ENCODE results near the gene CLDN22.

Gene CLDN22

DNA sequence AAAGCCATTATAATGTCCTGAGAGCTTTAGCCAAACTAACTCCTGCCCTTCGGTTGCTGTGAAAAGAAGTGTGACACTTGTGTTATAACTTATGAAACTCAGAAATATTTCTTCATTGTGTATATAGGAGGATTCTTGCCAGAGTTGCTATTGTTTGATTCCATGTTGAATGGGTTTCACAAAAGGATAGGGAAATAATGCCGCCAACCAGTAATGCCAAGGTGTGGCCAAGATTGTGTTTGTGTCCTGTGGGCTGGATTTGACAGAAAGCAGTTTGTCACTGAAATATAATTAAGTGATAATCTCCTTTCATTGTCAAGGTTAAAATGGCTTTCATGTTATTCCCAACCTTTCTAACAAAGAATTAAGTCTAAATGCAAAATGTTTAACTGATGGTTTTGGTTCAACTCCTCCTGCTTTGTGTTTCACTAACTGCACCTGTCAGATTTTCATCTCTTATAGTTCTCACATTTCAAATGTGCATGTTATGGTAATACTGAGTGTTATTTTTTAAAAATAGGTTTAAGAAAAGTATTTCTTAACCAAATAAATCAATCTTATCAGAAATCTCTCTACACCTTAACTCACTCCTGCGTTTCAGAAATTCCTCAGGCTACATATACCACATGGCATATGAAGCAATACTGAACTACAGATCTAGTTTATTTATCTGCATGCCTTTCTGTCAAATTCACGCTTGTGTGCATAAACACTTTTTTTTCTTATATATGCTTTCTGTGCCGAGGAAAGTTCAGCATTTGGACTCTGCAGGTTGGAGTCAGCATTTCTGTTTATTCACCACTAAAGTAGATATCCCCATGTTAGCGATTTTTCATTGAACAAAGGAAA, at the start of gene CLDN22:
CLDN22 (minus strand) TSS at position 66 of the 849 bp plus-strand sequence; CDS start at position 8, 58 bp downstream.
- in situ Hi-C loops (cut with MboI; ENCODE audit: low pct_unique_long_range_greater_than_20kb, low sequenced_read_pairs, unreplicated experiment), result no loop called here
- no peak for DNase-seq (ENCODE audit: low spot score)
- TF ChIP-seq, protein P1, sequence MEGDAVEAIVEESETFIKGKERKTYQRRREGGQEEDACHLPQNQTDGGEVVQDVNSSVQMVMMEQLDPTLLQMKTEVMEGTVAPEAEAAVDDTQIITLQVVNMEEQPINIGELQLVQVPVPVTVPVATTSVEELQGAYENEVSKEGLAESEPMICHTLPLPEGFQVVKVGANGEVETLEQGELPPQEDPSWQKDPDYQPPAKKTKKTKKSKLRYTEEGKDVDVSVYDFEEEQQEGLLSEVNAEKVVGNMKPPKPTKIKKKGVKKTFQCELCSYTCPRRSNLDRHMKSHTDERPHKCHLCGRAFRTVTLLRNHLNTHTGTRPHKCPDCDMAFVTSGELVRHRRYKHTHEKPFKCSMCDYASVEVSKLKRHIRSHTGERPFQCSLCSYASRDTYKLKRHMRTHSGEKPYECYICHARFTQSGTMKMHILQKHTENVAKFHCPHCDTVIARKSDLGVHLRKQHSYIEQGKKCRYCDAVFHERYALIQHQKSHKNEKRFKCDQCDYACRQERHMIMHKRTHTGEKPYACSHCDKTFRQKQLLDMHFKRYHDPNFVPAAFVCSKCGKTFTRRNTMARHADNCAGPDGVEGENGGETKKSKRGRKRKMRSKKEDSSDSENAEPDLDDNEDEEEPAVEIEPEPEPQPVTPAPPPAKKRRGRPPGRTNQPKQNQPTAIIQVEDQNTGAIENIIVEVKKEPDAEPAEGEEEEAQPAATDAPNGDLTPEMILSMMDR (IDR thresholded peaks at IDR 0.05; ENCODE audit: extremely low read depth, insufficient read depth, missing control alignments), result no peak

DNA sequence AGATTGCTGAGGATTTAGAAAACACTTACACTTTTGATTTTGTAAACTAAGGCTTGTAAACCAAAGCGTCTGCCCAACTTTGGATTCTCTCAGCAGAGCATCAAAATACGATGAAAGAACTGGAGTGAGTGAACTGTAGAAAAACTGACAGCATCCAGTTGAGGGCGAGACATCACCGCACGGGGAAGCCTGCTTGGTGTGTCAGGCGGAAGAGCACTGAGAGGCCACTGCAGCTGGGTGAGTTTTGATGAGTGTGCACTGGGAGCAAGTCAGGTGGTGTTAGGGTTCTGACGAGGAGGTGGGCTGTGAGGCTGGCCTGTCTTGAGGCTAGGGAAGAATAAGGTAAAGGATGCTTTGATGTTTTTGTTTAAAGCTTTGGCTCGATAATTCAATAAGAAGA, 49.0 kb upstream of the CLDN22 start:
- TF ChIP-seq, protein P1 (IDR thresholded peaks at IDR 0.05; ENCODE audit: extremely low read depth, insufficient read depth, missing control alignments), result no peak
- in situ Hi-C loops (cut with MboI; ENCODE audit: low pct_unique_long_range_greater_than_20kb, low sequenced_read_pairs, unreplicated experiment), result no loop called here

DNA sequence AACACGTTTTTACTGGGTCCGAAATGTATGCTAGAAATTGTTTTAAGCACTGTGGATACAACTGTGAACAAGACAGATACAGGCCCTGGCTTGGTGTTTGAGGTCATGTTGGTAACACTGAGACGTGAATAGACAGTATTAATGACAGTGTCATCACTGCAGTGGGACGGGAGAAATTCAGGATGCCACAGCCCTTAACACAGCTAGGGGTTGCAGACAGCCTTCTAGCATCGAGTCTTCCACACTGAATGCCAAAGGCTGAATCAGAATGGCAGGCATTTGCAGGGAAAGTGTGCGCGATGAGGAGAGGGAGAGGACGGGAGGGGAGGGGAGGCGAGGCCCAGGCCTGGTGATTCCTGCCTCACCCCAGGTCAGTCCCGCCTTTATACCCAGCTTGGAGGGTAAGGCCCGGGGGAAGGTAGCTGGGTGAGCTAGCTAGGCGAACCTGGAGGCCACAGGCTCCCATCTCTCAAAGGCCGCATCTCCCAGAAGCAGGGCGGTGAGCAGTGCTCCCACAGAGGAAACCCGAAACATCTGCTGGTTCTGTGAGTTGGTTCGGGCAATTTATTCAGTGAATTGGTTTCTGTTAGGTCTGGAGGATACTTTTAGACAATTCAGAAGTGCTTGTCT, 46.2 kb upstream of the CLDN22 start:
- TF ChIP-seq, protein P1 (IDR thresholded peaks at IDR 0.05; ENCODE audit: extremely low read depth, insufficient read depth, missing control alignments), result no peak
- DNase-seq (ENCODE audit: low spot score), result no peak
- in situ Hi-C loops (cut with MboI; ENCODE audit: low pct_unique_long_range_greater_than_20kb, low sequenced_read_pairs, unreplicated experiment), result no loop called here

More for the DNA sequence above, 49.0 kb upstream of the CLDN22 start:
- DNase-seq (ENCODE audit: low spot score), result no peak

DNA sequence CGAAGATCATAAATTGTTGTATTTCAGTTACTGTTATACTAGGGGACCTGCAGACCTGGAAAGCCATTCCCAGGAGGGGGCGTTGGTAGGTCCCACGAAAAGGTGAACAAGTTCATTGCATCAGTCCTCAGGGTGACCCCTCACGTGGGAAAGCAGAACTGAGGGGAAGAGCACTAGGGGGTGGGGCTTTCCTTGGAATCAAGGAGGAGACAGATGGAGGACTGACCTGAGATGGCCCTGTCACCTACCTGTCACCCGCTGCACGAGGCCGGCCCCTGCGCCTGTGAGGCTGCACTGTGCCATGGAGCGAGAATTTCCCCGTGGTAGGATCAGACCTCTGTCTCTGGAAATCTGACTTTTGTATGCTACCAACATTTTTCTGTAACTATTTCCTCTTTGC, 43.9 kb upstream of the CLDN22 start:
- in situ Hi-C loops (cut with MboI; ENCODE audit: low pct_unique_long_range_greater_than_20kb, low sequenced_read_pairs, unreplicated experiment), result no loop called here
- TF ChIP-seq, protein P1 (IDR thresholded peaks at IDR 0.05; ENCODE audit: extremely low read depth, insufficient read depth, missing control alignments), result no peak
- no peak for DNase-seq (ENCODE audit: low spot score)

DNA sequence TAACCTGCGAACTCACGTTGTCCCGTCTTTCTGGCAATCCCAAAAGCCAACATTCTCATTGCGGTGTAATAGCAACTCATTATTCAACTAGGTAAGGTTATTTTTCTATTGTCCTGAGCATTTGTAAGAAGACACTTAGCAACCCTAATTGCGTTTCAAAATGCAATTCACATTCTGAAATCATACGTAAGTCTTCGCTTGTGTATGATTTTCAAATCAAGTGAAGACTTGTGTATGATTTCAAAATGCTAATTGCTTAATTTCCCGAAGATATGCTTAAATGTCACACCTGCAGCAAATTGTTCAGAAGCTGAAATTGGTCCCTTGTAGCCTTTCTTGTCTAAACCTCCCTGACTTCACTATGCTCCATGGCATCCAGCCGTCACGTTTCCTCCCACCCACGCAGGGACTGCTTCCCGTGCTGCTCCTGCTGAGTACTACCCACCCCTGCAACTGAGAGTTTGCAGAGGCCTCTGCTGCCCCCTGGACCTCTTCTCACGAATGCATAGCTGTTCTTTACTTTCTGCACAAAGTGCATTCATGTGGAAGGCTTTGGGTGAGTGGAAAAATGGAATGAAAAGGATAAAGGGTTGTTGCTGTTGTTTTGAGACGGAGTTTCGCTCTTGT, 43.0 kb upstream of the CLDN22 start:
- in situ Hi-C loops (cut with MboI; ENCODE audit: low pct_unique_long_range_greater_than_20kb, low sequenced_read_pairs, unreplicated experiment), result no loop called here
- DNase-seq (ENCODE audit: low spot score), result no peak
- TF ChIP-seq, protein P1 (IDR thresholded peaks at IDR 0.05; ENCODE audit: extremely low read depth, insufficient read depth, missing control alignments), result no peak

DNA sequence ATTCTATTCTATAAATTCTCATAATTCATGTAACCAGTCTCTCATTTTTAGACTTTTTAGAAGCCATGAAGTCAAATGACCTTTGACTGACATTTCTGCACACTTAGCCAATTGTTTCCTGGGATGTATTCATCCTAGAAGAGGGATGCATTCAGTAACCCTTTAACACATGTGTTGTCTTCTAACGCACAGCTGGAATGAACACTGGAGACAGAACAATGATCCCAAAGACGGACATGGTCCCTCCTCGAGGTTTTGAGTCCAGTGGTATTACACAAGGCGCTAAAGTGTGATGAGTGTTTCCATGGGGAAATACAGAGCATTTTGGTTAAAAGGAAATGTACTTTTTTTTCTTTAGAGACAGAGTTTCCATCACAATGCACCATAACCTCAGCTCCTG, 42.0 kb upstream of the CLDN22 start:
- TF ChIP-seq, protein P1 (IDR thresholded peaks at IDR 0.05; ENCODE audit: extremely low read depth, insufficient read depth, missing control alignments), result no peak
- in situ Hi-C loops (cut with MboI; ENCODE audit: low pct_unique_long_range_greater_than_20kb, low sequenced_read_pairs, unreplicated experiment), result no loop called here
- no peak for DNase-seq (ENCODE audit: low spot score)

All from GM13977 (cell line).